Measurements from ENCODE around the gene RTN4. TPM values are rescaled to one million over a fixed set of nuclear protein-coding genes. Genes with fewer than 3 reads are reported as not detected.

Gene RTN4
- total and polyA plus RNA-seq, 2 of the 4 experiments (the other 2 are of a cell fraction), result 77.8 to 588 TPM

DNA sequence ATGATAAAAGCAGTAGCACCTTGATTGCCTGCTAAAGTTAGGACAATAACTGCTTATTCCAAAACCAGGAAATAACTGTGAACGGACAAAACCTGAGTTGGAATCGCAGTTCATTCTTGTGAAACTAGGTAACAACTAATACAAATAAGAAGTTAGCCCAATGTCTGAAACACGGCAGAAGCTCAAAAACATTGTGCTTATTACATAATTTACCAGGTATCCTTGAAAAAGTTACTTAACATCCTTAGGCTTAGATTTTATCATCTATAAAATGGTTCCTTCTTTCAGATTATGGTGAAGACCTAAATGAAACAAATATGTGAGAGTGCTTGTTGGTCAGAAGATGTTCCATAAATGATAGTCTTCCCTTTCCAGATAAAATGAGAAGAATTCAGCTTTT lies 32.4 kb downstream of the RTN4 start:
- H2AK5ac ChIP-seq (ENCODE audit: low read depth, low read length), result no peak overlapping the region
- H3K9me1 ChIP-seq (ENCODE audit: insufficient read depth, low read length), result peaks cover 13% of the 10 kb centered on the region
- no peak overlapping the region for H4K5ac ChIP-seq (ENCODE audit: low read depth, low read length)
- no peak for DNase-seq
- no peak for ATAC-seq (ENCODE audit: low read depth)
- no peak overlapping the region for H3K23ac ChIP-seq (ENCODE audit: low read depth, low read length)
- TF ChIP-seq CEBPB (IDR thresholded peaks at IDR 0.05; ENCODE audit: low read depth, low read length) (peak; percentile 77), POLR2A (IDR thresholded peaks at IDR 0.05; ENCODE audit: low read depth, low read length) (no peak)
- POLR2A ChIA-PET (ENCODE audit: unreplicated experiment), result no interaction called here
- no peak overlapping the region for H3K4me3 ChIP-seq (ENCODE audit: insufficient read depth, low read depth, low read length)
- CTCF ChIA-PET, result interaction anchor here (1.7 kb wide), 1 partner anchor 31 kb away, joined by 6 read pairs; no protein-coding TSS in a partner anchor
- H3K4me1 ChIP-seq (ENCODE audit: control insufficient read depth, insufficient read depth, low read length), result peaks cover 26% of the 10 kb centered on the region
- no peak overlapping the region for H3K56ac ChIP-seq (ENCODE audit: extremely low read depth, insufficient read depth, low read length)
- peaks cover 3% of the 10 kb centered on the region for H3K36me3 ChIP-seq (ENCODE audit: control insufficient read depth, insufficient read depth, low read length)
- peaks cover 0 to 22% of the 10 kb centered on the region in 2 experiments; a peak in 2 of 4 replicates for H3K79me1 ChIP-seq (ENCODE audit: low read depth in 1 of 2, low read length in 2 of 2)
- 0 out of 2 replicates have a peak overlapping the region, but pooled peaks have one; percentile 6 for H3K14ac ChIP-seq (replicated peaks; ENCODE audit: low read depth, low read length)
- in situ Hi-C loops (cut with MboI; ENCODE audit: low sequenced_read_pairs), result no loop called here
- dilution Hi-C loops (cut with HindIII; ENCODE audit: low sequenced_read_pairs, unreplicated experiment), result loop anchor here (25.0 kb wide), 1 partner anchor 144 kb away; no protein-coding TSS in a partner anchor
- no peak overlapping the region for H3K18ac ChIP-seq (ENCODE audit: low read depth, low read length)
- H3K9me3 ChIP-seq (ENCODE audit: control insufficient read depth, insufficient read depth, low read length), result no peaks in the 10 kb centered on the region
- H2BK15ac ChIP-seq (ENCODE audit: low read depth, low read length), result no peak overlapping the region
- H2AFZ ChIP-seq (replicated peaks; ENCODE audit: low read length, poor library complexity), result no peak overlapping the region
- no peak overlapping the region for H3K4ac ChIP-seq (ENCODE audit: low read depth, low read length)
- H2BK20ac ChIP-seq (ENCODE audit: low read depth, low read length), result no peak overlapping the region
- intact Hi-C loops (cut with micrococcal nuclease), result no loop called here
- H4K20me1 ChIP-seq (ENCODE audit: insufficient read depth, low read length), result peaks cover 97% of the 10 kb centered on the region
- H2BK120ac ChIP-seq (ENCODE audit: low read depth, low read length), result no peak overlapping the region
- H2AK9ac ChIP-seq (replicated peaks; ENCODE audit: low read depth, low read length, poor library complexity), result no peak overlapping the region
- no peak overlapping the region for H3K27ac ChIP-seq (ENCODE audit: insufficient read depth, low read length)
- no peak overlapping the region for H4K91ac ChIP-seq (ENCODE audit: insufficient read depth, low read depth, low read length)
- 94% methylated on average over 2 of the region's 3 CpGs; no CpG with 5 or more reads in 1 of the 2 experiments for WGBS, 2 experiments (ENCODE audit: extremely low coverage in 2 of 2, insufficient read length in 1 of 2)
- no TSS peak for BruUV-seq (replicated peaks)
- no peaks in the 10 kb centered on the region for H3K27me3 ChIP-seq (ENCODE audit: control insufficient read depth, insufficient read depth, low read length)
- peak overlapping the region; percentile 10 for H2BK5ac ChIP-seq (ENCODE audit: low read depth, low read length, poor library complexity, severe bottlenecking)
- no peak overlapping the region for H3K4me2 ChIP-seq (ENCODE audit: low read depth, low read length)
- no peak overlapping the region for H4K8ac ChIP-seq (ENCODE audit: low read depth in 2 of 2, low read length in 2 of 2)
- no peak overlapping the region for H3K9ac ChIP-seq (ENCODE audit: low read depth, low read length)
